GM19351 (cell line): ENCODE data around the gene CNIH1.
"Not testable (repeated sequence)": the region's sequence is repeated elsewhere in the genome, so short reads cannot be mapped to it uniquely, and the experiment has no call there.

Experiments
- ATAC-seq: cut with Tn5 transposase; IDR thresholded peaks from one replicate; pipeline ENCODE4 v1.9.1; 2021; ENCODE audit warnings: mild to moderate bottlenecking, moderate library complexity; ENCODE audit not compliant: unreplicated experiment

The CNIH1 gene

DNA sequence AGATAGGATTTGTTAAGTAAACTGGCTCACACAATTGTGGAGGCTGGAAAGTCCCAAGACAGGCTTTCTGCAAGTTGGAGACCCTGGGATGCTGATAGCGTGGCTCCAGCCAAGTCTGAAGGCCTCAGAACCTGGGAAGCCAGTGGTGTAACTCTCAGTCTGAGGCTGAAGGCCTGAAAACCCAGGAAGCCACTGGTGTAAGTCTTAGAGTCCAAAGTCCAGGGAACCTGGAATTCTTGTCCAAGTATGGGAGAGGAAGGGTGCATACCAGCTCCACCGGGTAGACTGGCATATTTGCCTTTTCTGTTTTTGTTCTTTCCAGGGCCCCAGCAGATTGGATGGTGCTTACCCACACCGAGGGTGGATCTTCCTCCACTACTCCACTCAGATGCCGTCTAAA lies 29.5 kb upstream of the CNIH1 start:
- no peak for ATAC-seq

DNA sequence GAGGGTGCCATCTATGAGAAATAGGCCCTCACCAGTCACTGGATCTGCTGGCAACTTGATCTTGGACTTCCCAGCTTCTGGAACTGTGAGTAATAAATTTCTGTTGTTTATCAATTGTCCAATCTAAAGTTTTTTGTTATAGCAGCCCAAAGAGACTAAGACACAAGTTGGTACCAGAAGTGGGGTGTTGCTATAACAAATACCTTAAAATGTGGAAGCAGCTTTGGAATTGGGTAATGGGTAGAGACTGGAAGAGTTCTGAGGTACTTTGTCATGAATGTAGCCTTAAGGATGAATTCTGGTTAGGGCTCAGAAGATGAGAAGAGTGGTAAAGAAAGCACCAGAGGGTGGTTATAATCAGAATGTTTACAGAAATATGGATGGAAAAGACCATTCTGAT lies 26.1 kb upstream of the CNIH1 start:
- ATAC-seq: no peak

- ATAC-seq: no peak
These were observed 24.5 kb upstream of the CNIH1 start for GRCh38 chr14:54465654-54466053.

- ATAC-seq: no peak
These were observed 20.9 kb upstream of the CNIH1 start for GRCh38 chr14:54462048-54462447.

DNA sequence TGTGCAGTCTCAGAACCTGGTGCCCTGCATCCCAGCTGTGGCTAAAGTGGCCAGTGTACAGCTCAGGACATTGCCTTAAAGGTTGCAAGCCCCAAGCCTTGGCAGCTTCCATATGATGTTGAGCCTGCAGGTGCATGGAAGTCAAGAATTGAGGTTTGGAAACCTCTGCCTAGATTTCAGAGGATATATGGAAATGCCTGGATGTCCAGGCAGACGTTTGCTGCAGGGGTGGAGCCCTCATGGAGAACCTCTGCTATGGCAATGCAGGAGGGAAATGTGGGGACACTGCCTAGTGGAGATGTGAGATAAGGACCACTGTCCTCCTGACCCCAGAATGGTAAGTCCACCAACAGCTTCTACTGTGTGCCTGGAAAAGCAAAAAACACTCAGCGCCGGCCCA lies 17.9 kb upstream of the CNIH1 start:
- no peak for ATAC-seq

DNA sequence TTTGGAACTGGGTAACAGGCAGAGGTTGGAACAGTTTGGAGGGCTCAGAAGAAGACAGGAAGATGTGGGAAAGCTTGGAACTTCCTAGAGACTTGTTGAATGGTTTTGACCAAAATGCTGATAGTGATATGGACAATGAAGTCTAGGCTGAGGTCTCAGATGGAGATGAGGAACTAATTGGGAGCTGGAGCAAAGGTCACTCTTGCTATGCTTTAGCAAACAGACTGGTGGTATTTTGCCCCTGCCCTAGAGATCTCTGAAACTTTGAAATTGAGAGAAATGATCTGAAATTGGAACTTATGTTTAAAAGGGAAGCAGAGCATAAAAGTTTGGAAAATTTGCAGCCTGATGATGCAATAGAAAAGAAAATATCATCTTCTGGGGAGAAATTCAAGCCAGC lies 17.4 kb upstream of the CNIH1 start:
- not testable (repeated sequence) for ATAC-seq

- ATAC-seq: no peak
These were observed 16.4 kb upstream of the CNIH1 start for GRCh38 chr14:54457609-54457996.

DNA sequence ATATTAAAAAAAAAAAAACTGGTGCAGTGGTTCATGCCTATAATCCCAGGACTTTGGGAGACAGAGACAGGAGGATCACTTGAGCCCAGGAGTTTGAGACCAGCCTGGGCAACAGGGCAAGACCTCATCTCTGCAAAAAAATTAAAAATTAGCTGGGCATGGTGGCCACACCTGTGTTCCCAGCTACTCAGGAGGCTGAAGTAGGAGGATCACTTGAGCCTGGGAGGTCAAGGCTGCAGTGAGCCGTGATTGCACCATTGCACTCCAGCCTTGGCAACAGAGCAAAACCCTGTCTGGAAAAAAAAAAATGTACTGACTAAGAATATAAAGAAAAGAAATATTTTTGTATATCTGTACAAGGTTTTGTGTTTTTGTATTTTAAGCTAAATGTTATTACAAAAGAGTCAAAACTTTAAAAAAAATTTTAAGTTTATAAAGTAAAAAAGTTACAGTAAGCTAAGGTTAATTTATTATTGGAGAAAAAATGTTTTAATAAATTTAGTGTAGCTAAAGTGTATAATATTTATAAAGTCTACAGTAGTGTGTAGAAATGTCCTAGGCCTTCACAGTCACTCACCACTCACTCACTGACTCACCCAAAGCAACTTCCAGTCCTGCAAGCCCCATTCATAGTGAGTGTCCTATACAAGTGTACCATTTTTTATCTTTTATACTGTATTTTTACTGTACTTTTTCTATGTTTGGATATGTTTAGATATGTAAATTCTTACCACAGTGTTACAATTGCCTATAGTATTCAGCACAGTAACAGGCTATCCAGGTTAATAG lies 15.8 kb upstream of the CNIH1 start:
- not testable (repeated sequence) for ATAC-seq

- no peak for ATAC-seq
These were observed 14.2 kb upstream of the CNIH1 start for GRCh38 chr14:54455363-54455762.

- not testable (repeated sequence) for ATAC-seq
These were observed 12.8 kb upstream of the CNIH1 start for GRCh38 chr14:54453990-54454389.

DNA sequence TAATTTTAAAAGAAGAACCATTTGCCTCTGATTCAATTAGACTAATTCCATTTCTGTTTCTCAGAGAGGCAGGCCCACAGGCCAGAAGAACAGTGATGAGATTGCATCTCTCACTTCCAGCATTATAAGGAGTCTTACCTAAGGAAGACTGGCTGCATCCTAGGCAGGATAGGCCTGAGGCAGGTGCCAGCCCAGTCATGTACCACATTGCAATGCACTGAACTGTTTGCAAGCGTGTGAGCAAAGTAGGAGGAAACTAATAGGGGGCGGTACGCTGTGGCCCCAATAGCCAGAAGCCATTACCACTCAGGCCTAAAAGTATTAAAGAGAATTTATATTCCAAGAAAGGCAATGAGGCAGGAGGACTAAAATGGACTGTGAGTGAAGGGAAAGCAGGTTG lies 12.1 kb upstream of the CNIH1 start:
- ATAC-seq: no peak

DNA sequence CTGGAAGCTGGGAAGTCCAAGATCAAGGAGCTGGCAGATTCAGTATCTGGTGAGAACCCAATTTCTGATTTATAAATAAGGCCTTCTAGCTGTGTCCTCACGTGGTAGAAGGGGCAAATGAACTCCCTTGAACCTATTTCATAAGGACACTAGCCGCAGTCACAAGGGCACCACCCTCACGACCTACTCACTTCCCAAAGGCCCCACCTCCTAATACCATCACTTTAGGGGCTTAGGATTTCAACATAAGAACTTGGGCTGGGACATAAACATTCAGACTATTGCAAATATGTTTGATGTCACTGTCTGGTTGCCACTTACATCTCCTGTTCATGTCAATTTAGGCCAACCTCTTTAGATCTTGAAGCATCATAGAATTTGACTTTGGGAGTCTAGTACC lies 10.8 kb upstream of the CNIH1 start:
- no peak for ATAC-seq

GRCh38 chr14:54451121-54451601 lies 10.0 kb upstream of the CNIH1 start:
- no peak for ATAC-seq

DNA sequence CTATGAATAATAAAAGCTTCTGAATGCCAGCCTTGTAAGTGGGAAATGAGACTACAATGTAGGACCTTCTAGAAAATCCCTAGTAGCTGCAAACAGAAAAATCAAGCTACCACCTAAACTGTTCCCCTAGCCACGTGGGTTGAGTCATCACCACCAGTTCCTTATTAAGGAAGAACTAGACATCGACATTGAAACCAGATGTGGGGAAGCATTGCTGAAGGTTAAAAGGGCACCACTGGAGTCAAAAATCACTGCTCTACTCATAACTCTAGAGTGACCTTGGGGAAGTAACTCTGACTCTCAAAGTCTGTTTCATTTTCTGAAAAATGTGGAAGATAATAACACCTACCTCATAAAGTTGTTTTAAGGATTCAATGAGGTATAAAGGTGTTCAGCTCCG lies 9.4 kb upstream of the CNIH1 start:
- peak; percentile 90 for ATAC-seq

DNA sequence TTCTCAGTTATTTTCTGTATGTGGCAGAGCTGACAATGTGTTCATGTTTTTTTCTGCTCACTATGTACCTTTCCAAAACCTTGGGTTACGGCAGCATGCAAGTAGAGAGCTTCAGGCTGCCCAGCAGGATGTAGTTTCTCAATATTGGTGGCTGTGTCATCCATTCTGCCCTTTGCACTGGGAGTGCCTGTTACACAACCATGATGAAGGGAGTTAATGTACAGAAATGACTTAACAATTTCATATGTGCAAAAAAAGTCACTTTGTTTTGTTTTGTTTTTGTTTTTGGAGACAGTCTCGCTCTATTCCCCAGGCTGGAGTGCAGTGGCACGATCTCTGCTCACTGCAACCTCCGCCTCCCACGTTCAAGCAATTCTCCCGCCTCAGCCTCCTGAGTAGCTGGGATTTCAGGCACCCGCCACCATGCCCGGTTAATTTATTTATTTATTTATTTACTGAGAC lies 6.1 kb upstream of the CNIH1 start:
- ATAC-seq: no peak

DNA sequence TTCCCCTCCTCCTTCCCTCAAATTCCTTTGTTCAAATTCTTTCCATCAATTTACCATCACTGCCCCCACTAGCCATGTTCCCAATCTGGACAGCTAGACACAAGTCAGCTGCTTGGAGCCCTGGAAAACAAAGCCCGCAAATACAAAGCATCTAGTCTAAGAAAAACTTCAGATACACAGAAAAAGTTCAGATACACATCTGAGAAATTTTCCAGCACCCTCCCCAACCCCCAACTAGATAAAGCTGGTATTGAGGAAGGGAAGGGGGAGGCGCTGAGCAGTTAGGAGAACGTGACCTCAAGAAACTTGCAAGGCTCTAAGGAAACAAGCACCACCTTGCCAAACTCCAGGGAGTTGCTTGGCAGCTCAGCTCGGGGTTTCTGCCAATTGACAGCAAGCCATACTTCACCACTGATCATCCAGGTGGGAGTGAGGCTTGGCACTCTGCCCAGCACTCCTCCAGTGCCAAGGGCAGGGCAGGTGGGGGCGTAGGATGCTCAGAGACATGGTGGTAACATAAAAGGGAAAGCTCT lies 5.1 kb upstream of the CNIH1 start:
- ATAC-seq: no peak

DNA sequence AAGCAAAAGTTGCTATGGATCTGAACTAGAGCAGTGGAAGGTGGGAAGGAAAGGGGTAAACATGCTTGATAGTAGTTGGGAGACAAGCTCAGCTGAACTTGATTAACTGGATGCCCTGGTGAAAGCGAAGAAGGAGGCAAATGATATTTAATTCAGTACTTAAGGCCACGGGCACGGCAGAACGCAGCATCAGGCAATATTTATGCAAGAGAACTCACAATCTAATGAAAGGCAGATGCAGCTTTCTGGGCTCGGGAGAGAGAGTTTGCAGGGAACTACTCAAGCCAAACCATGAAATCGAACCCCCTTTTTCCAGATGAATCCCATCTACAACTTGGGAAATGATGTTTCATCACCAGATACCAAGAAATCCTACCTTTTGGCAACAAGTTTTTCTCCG lies 3.5 kb upstream of the CNIH1 start:
- ATAC-seq: no peak

GRCh38 chr14:54443981-54444380 lies 2.8 kb upstream of the CNIH1 start:
- no peak for ATAC-seq

DNA sequence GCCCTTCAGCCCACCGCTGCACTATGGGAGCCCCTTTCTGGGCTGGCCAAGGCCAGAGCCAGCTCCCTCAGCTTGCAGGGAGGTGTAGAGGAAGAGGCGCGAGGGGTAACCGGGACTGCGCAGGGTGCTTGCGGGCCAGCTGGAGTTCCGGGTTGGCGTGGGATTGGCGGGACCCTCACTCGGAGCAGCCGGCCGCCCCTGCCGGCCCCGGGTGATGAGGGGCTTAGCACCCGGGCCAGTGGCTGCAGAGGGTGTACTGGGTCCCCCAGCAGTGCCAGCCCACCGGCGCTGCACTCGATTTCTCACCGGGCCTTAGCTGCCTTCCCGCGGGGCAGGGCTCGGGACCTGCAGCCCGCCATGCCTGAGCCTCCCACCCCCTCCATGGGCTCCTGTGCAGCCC lies 1.8 kb upstream of the CNIH1 start:
- ATAC-seq: not testable (repeated sequence)

GRCh38 chr14:54440476-54440872 lies 700 bp downstream of the CNIH1 start:
- ATAC-seq: no peak

- no peak for ATAC-seq
These were observed 1.1 kb downstream of the CNIH1 start for GRCh38 chr14:54440037-54440436.

GRCh38 chr14:54438703-54439102 lies 2.5 kb downstream of the CNIH1 start:
- no peak for ATAC-seq

DNA sequence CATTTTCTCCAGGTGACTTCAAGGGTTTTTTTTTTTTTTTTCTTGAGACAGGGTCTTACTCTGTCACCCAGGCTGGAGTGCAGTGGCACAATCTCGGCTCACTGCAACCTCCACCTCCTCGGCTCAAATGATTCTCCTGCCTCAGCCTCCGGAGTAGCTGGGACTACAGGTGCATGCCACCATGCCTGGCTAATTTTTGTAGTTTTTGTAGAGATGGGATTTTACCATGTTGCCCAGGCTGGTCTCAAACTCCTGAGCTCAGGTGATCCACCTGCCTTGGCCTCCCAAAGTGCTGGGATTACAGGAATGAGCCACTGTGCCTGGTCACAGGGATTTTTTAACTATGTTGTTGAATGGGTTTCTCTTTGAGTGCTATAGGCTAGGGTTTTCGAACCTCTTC lies 3.2 kb downstream of the CNIH1 start:
- ATAC-seq: not testable (repeated sequence)
